ENCODE data around the gene SYT3.

The SYT3 gene

GRCh38 chr19:50661766-50662650, 22.3 kb upstream of the SYT3 start:
- FAIRE-seq = no peak

- no peak for FAIRE-seq
These were observed 21.3 kb upstream of the SYT3 start for GRCh38 chr19:50661023-50661422.

GRCh38 chr19:50660088-50660366, 20.3 kb upstream of the SYT3 start:
- no peak for FAIRE-seq

- FAIRE-seq = no peak
These were observed 19.8 kb upstream of the SYT3 start for GRCh38 chr19:50659318-50660087.

GRCh38 chr19:50658441-50659317, 19.0 kb upstream of the SYT3 start:
- peak; percentile 33 for FAIRE-seq

- peak; percentile 98 for FAIRE-seq
These were observed 18.2 kb upstream of the SYT3 start for GRCh38 chr19:50657712-50658440.

GRCh38 chr19:50657222-50657669, 17.6 kb upstream of the SYT3 start:
- FAIRE-seq = no peak

GRCh38 chr19:50654882-50655281, 15.2 kb upstream of the SYT3 start:
- FAIRE-seq = no peak

GRCh38 chr19:50652722-50653121, 13.0 kb upstream of the SYT3 start:
- FAIRE-seq = no peak

GRCh38 chr19:50651174-50651573, 11.5 kb upstream of the SYT3 start:
- FAIRE-seq = no peak

- FAIRE-seq = no peak
These were observed 10.0 kb upstream of the SYT3 start, which contains the start of gene C19orf81 for GRCh38 chr19:50649433-50650391. Gene C19orf81 (plus strand): TSS chr19:50649445. CDS start chr19:50649445, 0 bp downstream.

- FAIRE-seq = no peak
These were observed 9.0 kb upstream of the SYT3 start for GRCh38 chr19:50648659-50649058.

- FAIRE-seq = no peak
These were observed 8.4 kb upstream of the SYT3 start for GRCh38 chr19:50647879-50648615.

GRCh38 chr19:50646074-50646807, 6.6 kb upstream of the SYT3 start:
- no peak for FAIRE-seq

GRCh38 chr19:50645107-50645506, 5.4 kb upstream of the SYT3 start:
- no peak for FAIRE-seq

- no peak for FAIRE-seq
These were observed 4.7 kb upstream of the SYT3 start for GRCh38 chr19:50644315-50644915.

GRCh38 chr19:50640368-50640767, 687 bp upstream of the SYT3 start:
- no peak for FAIRE-seq

- no peak for FAIRE-seq
These were observed 1.1 kb downstream of the SYT3 start for GRCh38 chr19:50638600-50638999.
